ENCODE measurements around the gene CD109.

DNA sequence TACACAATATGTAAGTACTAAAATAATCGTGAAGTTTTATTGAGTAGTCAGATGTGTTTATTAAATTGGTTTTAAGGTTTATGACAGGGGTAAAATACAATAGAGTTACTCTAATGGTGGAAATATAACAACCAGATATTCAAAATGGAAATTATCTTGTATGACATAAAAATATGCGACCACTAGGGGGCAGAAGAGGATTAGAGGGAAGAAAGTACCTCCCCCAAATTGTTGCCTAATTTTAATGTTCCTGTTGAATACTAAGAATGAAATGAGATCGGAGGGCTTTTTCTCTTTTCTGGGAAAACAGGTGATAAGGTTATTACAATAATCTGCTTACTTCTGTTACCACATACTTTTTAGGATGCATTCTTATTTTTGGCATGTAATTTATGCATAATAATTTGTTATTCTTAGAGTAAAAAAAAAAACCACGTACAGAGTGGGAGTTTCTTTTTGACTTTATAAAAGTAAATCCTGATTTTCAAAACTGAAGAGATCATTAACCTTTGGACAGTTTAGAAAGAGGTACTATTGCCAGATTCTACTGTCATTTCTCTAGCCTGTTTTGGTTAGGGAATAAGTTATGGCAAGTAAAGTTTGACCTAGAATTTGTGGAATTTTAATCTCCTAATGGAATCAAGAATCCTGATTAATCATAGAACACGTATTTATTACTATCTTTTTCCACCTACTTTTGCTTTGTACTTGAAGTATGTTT is 159.2 kb downstream of the CD109 start:
- TF ChIP-seq, protein P1, sequence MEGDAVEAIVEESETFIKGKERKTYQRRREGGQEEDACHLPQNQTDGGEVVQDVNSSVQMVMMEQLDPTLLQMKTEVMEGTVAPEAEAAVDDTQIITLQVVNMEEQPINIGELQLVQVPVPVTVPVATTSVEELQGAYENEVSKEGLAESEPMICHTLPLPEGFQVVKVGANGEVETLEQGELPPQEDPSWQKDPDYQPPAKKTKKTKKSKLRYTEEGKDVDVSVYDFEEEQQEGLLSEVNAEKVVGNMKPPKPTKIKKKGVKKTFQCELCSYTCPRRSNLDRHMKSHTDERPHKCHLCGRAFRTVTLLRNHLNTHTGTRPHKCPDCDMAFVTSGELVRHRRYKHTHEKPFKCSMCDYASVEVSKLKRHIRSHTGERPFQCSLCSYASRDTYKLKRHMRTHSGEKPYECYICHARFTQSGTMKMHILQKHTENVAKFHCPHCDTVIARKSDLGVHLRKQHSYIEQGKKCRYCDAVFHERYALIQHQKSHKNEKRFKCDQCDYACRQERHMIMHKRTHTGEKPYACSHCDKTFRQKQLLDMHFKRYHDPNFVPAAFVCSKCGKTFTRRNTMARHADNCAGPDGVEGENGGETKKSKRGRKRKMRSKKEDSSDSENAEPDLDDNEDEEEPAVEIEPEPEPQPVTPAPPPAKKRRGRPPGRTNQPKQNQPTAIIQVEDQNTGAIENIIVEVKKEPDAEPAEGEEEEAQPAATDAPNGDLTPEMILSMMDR (IDR thresholded peaks at IDR 0.05; ENCODE audit: low read depth, low read length): peak; percentile 54
- TF ChIP-seq, protein P2, sequence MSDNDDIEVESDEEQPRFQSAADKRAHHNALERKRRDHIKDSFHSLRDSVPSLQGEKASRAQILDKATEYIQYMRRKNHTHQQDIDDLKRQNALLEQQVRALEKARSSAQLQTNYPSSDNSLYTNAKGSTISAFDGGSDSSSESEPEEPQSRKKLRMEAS (IDR thresholded peaks at IDR 0.05; ENCODE audit: low read depth, low read length): no peak
- TF ChIP-seq POLR2A (IDR thresholded peaks at IDR 0.05; ENCODE audit: extremely low read depth, insufficient read length) (no peak), MYC (IDR thresholded peaks at IDR 0.05; ENCODE audit: low read depth, low read length) (no peak)

Data from NB4 (cell line).